Gastrocnemius medialis (tissue), 4 donors: ENCODE results near the gene LDB3. TPM values are rescaled to one million over a fixed set of nuclear protein-coding genes. Genes with fewer than 3 reads are reported as not detected.
A peak's percentile ranks its signal among the peaks of the same experiment; 100 is the strongest.

Experiments used
- ATAC-seq, 2 donors: fragments of 150-250 bp; one replicate each; pipeline ENCODE4 v1.9.1; 2016
- DNase-seq, 2 donors: peaks; one replicate each; pipeline ENCODE4 v3.0.0-alpha.2; 2019
- H3K27ac ChIP-seq, 4 donors: fragments of 200-600 bp; sonication (generic); 1 replicate in 1 of 4; 2 replicates in 3 of 4; pipeline ENCODE4 v1.5.1; 2016 to 2018; ENCODE audit warnings: mild to moderate bottlenecking in 2 of 4, moderate library complexity in 1 of 4
- H3K27me3 ChIP-seq, 3 donors: fragments of 200-600 bp; sonication (generic) in 2 of 3; 1 replicate in 1 of 3; 2 replicates in 2 of 3; pipeline versions ENCODE4 v1.5.1 to v1.6.0; 2016 to 2019; ENCODE audit warnings: mild to moderate bottlenecking in 1 of 3, moderate library complexity in 1 of 3
- H3K36me3 ChIP-seq, 2 donors: fragments of 200-600 bp; sonication (generic) in 1 of 2; one replicate each; pipeline ENCODE4 v1.5.1; 2017 to 2018
- H3K4me1 ChIP-seq, 2 donors: fragments of 200-600 bp; sonication (generic) in 1 of 2; one replicate each; pipeline ENCODE4 v1.5.1; 2016 to 2017; ENCODE audit warnings: mild to moderate bottlenecking in 2 of 2
- H3K4me3 ChIP-seq, 4 donors: fragments of 200-600 bp; sonication (generic) in 3 of 4; 1 replicate in 1 of 4; 2 replicates in 3 of 4; pipeline ENCODE4 v1.5.1; 2016 to 2019; ENCODE audit warnings: mild to moderate bottlenecking in 2 of 4
- H3K9me3 ChIP-seq, 3 donors: fragments of 200-600 bp; sonication (generic) in 2 of 3; 1 replicate in 1 of 3; 2 replicates in 2 of 3; pipeline ENCODE4 v1.5.1; 2016 to 2019
- CTCF ChIP-seq, 5 experiments: fragments of 450-650 bp in 3 of 5; fragments of 200-600 bp in 2 of 5; sonication (generic) in 2 of 5; IDR thresholded peaks in 4 of 5; conservative IDR thresholded peaks in 1 of 5; 1 replicate in 4 of 5; 2 replicates in 1 of 5; pipeline ENCODE4 v1.5.1; 2016 to 2019; ENCODE audit warnings: antibody characterized with exemption in 5 of 5, mild to moderate bottlenecking in 3 of 5, moderate library complexity in 3 of 5
- POLR2A ChIP-seq, 2 donors: fragments of 450-650 bp; IDR thresholded peaks; one replicate each; pipeline ENCODE4 v1.6.1; 2017; ENCODE audit warnings: antibody characterized with exemption in 2 of 2, mild to moderate bottlenecking in 2 of 2, moderate library complexity in 2 of 2
- in situ Hi-C, 4 donors: fragments of 200-750 bp; cut with MboI; loops; one replicate each; pipeline versions ENCODE4 v1.15.0 to v1.8.0; 2017; ENCODE audit warnings: low sequenced_read_pairs in 4 of 4
- intact Hi-C: fragments of 100-400 bp; cut with DNase I; formaldehyde crosslinking; loops from one replicate; pipeline ENCODE4 v1.15.1; 2023; ENCODE audit warnings: low total_unique reads
- total RNA-seq, 4 donors: library from RNA; depleted of rRNA; stranded (reverse); fragments of >200 nt; gene quantifications; one replicate each; pipeline versions ENCODE4 v1.1.0 to v1.2.3, GENCODE V29; 2016

The LDB3 gene
- total RNA-seq, 4 donors from 2014 or later = 164 to 305 (median 227) TPM

GRCh38 chr10:86715836-86716235 is 47.5 kb downstream of the LDB3 start:
- TF ChIP-seq POLR2A (IDR thresholded peaks at IDR 0.05) = no peak
- no peak for TF ChIP-seq CTCF (IDR thresholded peaks at IDR 0.05 in 4 of 5, conservative IDR thresholded peaks at IDR 0.05 in 1 of 5)
- DNase-seq = peak in 1 of 2 donors; percentile 63
- Histone ChIP-seq H3K4me3 (no peak overlapping the region), H3K27ac (peak overlapping the region; percentile 61 to 97 (median 72)), H3K27me3 (no peaks in the 10 kb centered on the region), H3K4me1 (peaks cover 26 to 40% of the 10 kb centered on the region in 2 donors), H3K36me3 (peaks cover 0 to 24% of the 10 kb centered on the region in 2 donors), H3K9me3 (no peaks in the 10 kb centered on the region)
- in situ Hi-C loops (no loop called here), intact Hi-C loops (no loop called here)
- ATAC-seq = peak in 1 of 2 donors; percentile 37

DNA sequence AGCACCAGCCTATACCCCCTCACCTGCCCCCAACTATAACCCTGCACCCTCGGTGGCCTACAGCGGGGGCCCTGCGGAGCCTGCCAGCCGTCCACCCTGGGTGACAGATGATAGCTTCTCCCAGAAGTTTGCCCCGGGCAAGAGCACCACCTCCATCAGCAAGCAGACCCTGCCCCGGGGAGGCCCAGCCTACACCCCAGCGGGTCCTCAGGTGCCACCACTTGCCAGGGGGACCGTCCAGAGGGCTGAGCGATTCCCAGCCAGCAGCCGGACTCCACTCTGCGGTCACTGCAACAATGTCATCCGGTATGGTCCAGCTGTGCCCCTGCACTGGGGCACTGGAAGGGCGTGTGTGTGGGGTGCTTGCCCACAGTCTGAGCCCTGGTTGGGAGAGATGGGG is 48.2 kb downstream of the LDB3 start:
- ATAC-seq = no peak
- in situ Hi-C loops = no loop called here
- intact Hi-C loops = no loop called here

GRCh38 chr10:86718556-86718955 is 50.2 kb downstream of the LDB3 start:
- intact Hi-C loops (no loop called here), in situ Hi-C loops (no loop called here)
- TF ChIP-seq POLR2A (IDR thresholded peaks at IDR 0.05) = no peak
- no peak for TF ChIP-seq CTCF (IDR thresholded peaks at IDR 0.05 in 4 of 5, conservative IDR thresholded peaks at IDR 0.05 in 1 of 5)
- ATAC-seq = no peak
- H3K9me3 ChIP-seq = no peaks in the 10 kb centered on the region
- no peaks in the 10 kb centered on the region for H3K27me3 ChIP-seq
- peaks cover 24 to 33% of the 10 kb centered on the region in 2 donors for H3K4me1 ChIP-seq
- H3K27ac ChIP-seq = peak overlapping the region; percentile 40 to 97 (median 58)
- peaks cover 0 to 31% of the 10 kb centered on the region in 2 donors for H3K36me3 ChIP-seq
- no peak overlapping the region for H3K4me3 ChIP-seq
- DNase-seq = no peak

More for the DNA sequence above, 48.2 kb downstream of the LDB3 start:
- Histone ChIP-seq H3K36me3 (peaks cover 0 to 26% of the 10 kb centered on the region in 2 donors), H3K27ac (peak overlapping the region; percentile 61 to 97 (median 72)), H3K27me3 (no peaks in the 10 kb centered on the region), H3K4me1 (peaks cover 24 to 44% of the 10 kb centered on the region in 2 donors), H3K9me3 (no peaks in the 10 kb centered on the region), H3K4me3 (no peak overlapping the region)
- DNase-seq = no peak
- no peak for TF ChIP-seq CTCF (IDR thresholded peaks at IDR 0.05 in 4 of 5, conservative IDR thresholded peaks at IDR 0.05 in 1 of 5)

DNA sequence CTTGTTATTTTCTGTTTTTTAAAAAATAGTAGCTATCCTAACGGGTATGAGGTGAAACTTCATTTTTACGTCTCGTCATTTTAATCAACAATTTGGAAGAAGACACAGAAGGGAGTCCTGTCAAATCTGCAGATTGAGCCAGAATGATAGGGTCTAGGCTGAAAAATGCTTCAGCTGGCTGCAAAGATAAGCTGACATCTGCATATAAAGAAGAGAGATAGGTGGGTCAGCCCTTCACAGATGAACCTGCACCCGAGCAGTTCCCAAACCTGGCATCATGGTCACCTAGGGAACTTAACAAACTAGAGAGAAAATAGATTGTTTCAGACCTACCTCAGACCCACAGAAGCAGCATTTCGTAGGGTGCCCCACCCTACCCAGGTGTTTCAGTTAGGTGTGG is 52.9 kb downstream of the LDB3 start:
- intact Hi-C loops = no loop called here
- ATAC-seq = no peak
- no peak for DNase-seq
- H3K27me3 ChIP-seq = no peaks in the 10 kb centered on the region
- no peak for TF ChIP-seq POLR2A (IDR thresholded peaks at IDR 0.05)
- TF ChIP-seq CTCF (IDR thresholded peaks at IDR 0.05 in 4 of 5, conservative IDR thresholded peaks at IDR 0.05 in 1 of 5) = no peak
- H3K27ac ChIP-seq = peak overlapping the region; percentile 57 to 97 (median 60)
- peaks cover 0 to 46% of the 10 kb centered on the region in 2 donors for H3K36me3 ChIP-seq
- H3K9me3 ChIP-seq = no peaks in the 10 kb centered on the region
- peaks cover 21 to 22% of the 10 kb centered on the region in 2 donors for H3K4me1 ChIP-seq
- in situ Hi-C loops = no loop called here
- H3K4me3 ChIP-seq = no peak overlapping the region

GRCh38 chr10:86723009-86723408 is 54.7 kb downstream of the LDB3 start:
- peaks cover 25 to 26% of the 10 kb centered on the region in 2 donors for H3K4me1 ChIP-seq
- H3K27ac ChIP-seq = peak overlapping the region in 3 of 4 donors; percentile 31 to 97 (median 43)
- no peaks in the 10 kb centered on the region for H3K27me3 ChIP-seq
- ATAC-seq = no peak
- no peak overlapping the region for H3K4me3 ChIP-seq
- intact Hi-C loops (no loop called here), in situ Hi-C loops (no loop called here)
- DNase-seq = no peak
- H3K36me3 ChIP-seq = peaks cover 0 to 46% of the 10 kb centered on the region in 2 donors
- no peak for TF ChIP-seq POLR2A (IDR thresholded peaks at IDR 0.05)
- no peak for TF ChIP-seq CTCF (IDR thresholded peaks at IDR 0.05 in 4 of 5, conservative IDR thresholded peaks at IDR 0.05 in 1 of 5)
- H3K9me3 ChIP-seq = no peaks in the 10 kb centered on the region
